ENCODE results near the gene GLMN.

GRCh38 chr1:92211166-92211565 is 87.6 kb downstream of the GLMN start:
- TF ChIP-seq, protein P1, sequence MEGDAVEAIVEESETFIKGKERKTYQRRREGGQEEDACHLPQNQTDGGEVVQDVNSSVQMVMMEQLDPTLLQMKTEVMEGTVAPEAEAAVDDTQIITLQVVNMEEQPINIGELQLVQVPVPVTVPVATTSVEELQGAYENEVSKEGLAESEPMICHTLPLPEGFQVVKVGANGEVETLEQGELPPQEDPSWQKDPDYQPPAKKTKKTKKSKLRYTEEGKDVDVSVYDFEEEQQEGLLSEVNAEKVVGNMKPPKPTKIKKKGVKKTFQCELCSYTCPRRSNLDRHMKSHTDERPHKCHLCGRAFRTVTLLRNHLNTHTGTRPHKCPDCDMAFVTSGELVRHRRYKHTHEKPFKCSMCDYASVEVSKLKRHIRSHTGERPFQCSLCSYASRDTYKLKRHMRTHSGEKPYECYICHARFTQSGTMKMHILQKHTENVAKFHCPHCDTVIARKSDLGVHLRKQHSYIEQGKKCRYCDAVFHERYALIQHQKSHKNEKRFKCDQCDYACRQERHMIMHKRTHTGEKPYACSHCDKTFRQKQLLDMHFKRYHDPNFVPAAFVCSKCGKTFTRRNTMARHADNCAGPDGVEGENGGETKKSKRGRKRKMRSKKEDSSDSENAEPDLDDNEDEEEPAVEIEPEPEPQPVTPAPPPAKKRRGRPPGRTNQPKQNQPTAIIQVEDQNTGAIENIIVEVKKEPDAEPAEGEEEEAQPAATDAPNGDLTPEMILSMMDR (IDR thresholded peaks at IDR 0.05; ENCODE audit: low read depth, low read length): no peak
- no peak for TF ChIP-seq POLR2A (IDR thresholded peaks at IDR 0.05; ENCODE audit: extremely low read depth, insufficient read length)
